Activated CD4-positive, alpha-beta memory T cell treated with anti-CD3 and anti-CD28 coated beads for 36 hours (primary cell): ENCODE data around the gene RCSD1. TPM values are rescaled to one million over a fixed set of nuclear protein-coding genes. Genes with fewer than 3 reads are reported as not detected.

Experiments
- CTCF ChIA-PET: fragments of 350-600 bp; sonication (Branson Sonifier 250); formaldehyde crosslinking; loops from one replicate; lab custom pipeline; 2021; ENCODE audit warnings: antibody characterized with exemption, inconsistent platforms; lab: Charles Lee
- POLR2A ChIA-PET: fragments of 350-600 bp; sonication (Branson Sonifier 250); formaldehyde crosslinking; loops from one replicate; lab custom pipeline; 2021; ENCODE audit warnings: antibody characterized with exemption; lab: Charles Lee
- DNase-seq: peaks from one replicate; pipeline ENCODE4 v3.0.0-alpha.2; 2020
- H3K27ac Mint-ChIP-seq: one replicate; pipeline ENCODE4 v1.8.0; 2021; ENCODE audit warnings: mixed read lengths
- H3K27me3 Mint-ChIP-seq: one replicate; pipeline ENCODE4 v1.8.0; 2021; ENCODE audit warnings: mixed read lengths
- H3K36me3 Mint-ChIP-seq: one replicate; pipeline ENCODE4 v1.8.0; 2021; ENCODE audit warnings: mixed read lengths
- H3K4me1 Mint-ChIP-seq: one replicate; pipeline ENCODE4 v1.8.0; 2021; ENCODE audit warnings: low read depth, mixed read lengths
- H3K4me3 Mint-ChIP-seq: one replicate; pipeline ENCODE4 v1.8.0; 2021; ENCODE audit warnings: mild to moderate bottlenecking, mixed read lengths
- H3K9me3 Mint-ChIP-seq: one replicate; pipeline ENCODE4 v1.8.0; 2021; ENCODE audit warnings: mixed read lengths
- intact Hi-C: fragments of 100-400 bp; cut with micrococcal nuclease; formaldehyde crosslinking; loops from one replicate; pipeline ENCODE4 v1.15.1; 2023
- total RNA-seq, 2 experiments: library from RNA; stranded (reverse); gene quantifications; one replicate each; pipeline ENCODE4 v1.2.3, GENCODE V29; 2021

Gene RCSD1
- total RNA-seq, 2 experiments from 2014 or later = 61.7 to 65.8 TPM

DNA sequence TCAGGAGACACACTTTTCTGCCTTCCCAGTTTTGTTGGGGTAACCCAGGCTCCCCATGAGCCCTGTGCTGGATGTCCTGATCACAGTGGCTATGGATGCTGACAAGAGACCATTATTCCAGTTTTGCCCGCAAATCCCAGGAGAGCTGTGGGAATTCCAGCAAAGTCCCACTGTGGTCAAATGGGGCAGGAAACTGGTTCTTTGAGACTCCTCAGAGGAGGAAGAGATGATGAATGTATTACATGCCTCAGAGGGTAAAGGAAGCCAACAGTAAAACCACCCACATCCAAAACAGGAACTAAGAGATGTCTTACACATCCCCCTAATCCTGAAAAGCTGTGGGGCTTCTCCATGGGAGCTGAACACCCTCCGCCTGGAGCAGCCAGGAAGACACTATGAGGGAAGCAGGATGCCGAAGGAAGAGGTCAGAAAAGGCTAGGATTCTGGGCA, 78.9 kb downstream of the RCSD1 start:
- peaks cover 15% of the 10 kb centered on the region for H3K36me3 Mint-ChIP-seq
- H3K27me3 Mint-ChIP-seq = no peaks in the 10 kb centered on the region
- H3K4me3 Mint-ChIP-seq = no peak overlapping the region
- CTCF ChIA-PET = interaction anchor here (1.3 to 5.1 kb wide), 2 partner anchors 21 to 108 kb away, joined by 4 to 17 read pairs; no protein-coding TSS in a partner anchor
- H3K27ac Mint-ChIP-seq = peak overlapping the region; percentile 16
- DNase-seq = no peak
- intact Hi-C loops = no loop called here
- no peaks in the 10 kb centered on the region for H3K9me3 Mint-ChIP-seq
- H3K4me1 Mint-ChIP-seq = peaks cover 38% of the 10 kb centered on the region
- POLR2A ChIA-PET = no interaction called here

DNA sequence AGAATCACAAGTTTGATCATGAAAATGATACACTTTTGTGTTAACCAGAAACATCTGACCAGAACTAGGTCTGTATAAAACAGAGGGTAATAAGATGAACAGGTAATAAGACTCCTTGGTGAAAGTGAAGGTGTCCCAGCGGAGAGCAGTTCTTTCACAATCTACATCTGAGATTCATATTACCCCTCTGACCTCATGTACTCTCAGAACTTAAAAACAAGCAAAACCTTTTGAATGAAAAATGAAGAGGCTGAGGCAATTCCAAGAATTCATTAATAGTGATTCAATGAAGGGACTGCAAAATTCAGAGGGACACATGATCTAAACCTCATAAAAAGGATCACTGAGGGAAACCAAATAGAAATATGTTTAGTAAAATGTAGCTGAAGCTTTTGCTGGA, 80.8 kb downstream of the RCSD1 start:
- no peak overlapping the region for H3K27ac Mint-ChIP-seq
- DNase-seq = no peak
- H3K4me3 Mint-ChIP-seq = no peak overlapping the region
- H3K4me1 Mint-ChIP-seq = peaks cover 43% of the 10 kb centered on the region
- peaks cover 7% of the 10 kb centered on the region for H3K27me3 Mint-ChIP-seq
- CTCF ChIA-PET = no interaction called here
- H3K36me3 Mint-ChIP-seq = peaks cover 11% of the 10 kb centered on the region
- H3K9me3 Mint-ChIP-seq = peaks cover 5% of the 10 kb centered on the region
- intact Hi-C loops = no loop called here
- POLR2A ChIA-PET = no interaction called here

GRCh38 chr1:167711797-167712196, 81.8 kb downstream of the RCSD1 start:
- H3K36me3 Mint-ChIP-seq = peaks cover 7% of the 10 kb centered on the region
- H3K4me1 Mint-ChIP-seq = peaks cover 38% of the 10 kb centered on the region
- no peak overlapping the region for H3K27ac Mint-ChIP-seq
- no peak for DNase-seq
- POLR2A ChIA-PET = interaction anchor here (0.7 kb wide), 1 partner anchor 14 kb away, joined by 3 read pairs; no protein-coding TSS in a partner anchor
- intact Hi-C loops = no loop called here
- CTCF ChIA-PET = interaction anchor here (1.5 kb wide), 1 partner anchor 24 kb away, joined by 3 read pairs; no protein-coding TSS in a partner anchor
- no peak overlapping the region for H3K4me3 Mint-ChIP-seq
- peaks cover 7% of the 10 kb centered on the region for H3K27me3 Mint-ChIP-seq
- H3K9me3 Mint-ChIP-seq = peaks cover 5% of the 10 kb centered on the region

DNA sequence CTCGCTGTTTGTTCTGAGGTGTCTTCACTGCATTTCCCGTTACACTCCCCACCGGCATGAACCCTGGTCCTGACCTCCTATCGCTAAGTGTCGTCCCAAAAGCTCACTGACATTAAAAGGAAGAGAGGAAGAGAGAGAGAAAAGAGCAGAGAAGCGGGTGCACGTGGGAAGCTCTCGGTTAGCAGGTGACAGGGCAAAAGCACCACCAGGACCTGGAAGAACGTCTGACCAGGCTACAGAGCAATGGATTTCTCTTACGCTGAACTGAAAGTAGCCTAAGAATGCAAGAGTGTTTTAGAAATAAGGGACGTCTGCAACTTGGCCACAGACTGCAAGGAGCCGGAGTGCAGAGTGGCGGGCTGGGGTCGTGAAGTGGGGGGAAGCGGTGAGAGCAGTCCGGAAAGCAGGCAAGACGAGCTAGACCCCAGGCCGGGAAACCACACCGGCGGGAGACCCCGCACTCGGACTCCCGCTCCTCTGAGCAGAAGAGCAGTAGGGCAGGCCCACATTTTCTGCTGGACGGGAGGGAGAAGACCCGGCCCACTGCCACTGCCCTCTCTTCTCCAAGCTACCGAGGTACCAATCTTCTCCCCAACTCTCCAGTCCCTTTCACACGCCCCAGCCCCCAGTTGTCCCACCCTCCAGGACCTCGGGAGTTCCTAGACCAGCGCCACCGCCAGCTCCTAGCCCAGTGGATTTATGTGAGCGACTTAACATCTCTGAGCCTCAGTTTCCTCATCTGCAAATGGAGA, 83.5 kb downstream of the RCSD1 start:
- peak; percentile 36 for DNase-seq
- intact Hi-C loops = loop anchor here (2.0 kb wide), 3 partner anchors 25 to 465 kb away; partner anchors contain the start of gene TIPRL
- Mint-ChIP-seq H3K4me3 (peak overlapping the region; percentile 80), H3K27me3 (peaks cover 7% of the 10 kb centered on the region), H3K4me1 (peaks cover 29% of the 10 kb centered on the region), H3K27ac (peak overlapping the region; percentile 93), H3K9me3 (peaks cover 5% of the 10 kb centered on the region), H3K36me3 (peaks cover 7% of the 10 kb centered on the region)
- CTCF ChIA-PET = interaction anchor here (0.8 to 3.6 kb wide), 8 partner anchors 9 to 369 kb away, joined by 3 to 17 read pairs (median 4); partner anchors contain the start of genes MPC2 and RCSD1
- POLR2A ChIA-PET = interaction anchor here (1.4 to 1.6 kb wide), 3 partner anchors 83 to 223 kb away, joined by 3 to 5 read pairs (median 5); partner anchors contain the start of gene DCAF6

- Mint-ChIP-seq H3K27ac (peak overlapping the region; percentile 93), H3K9me3 (peaks cover 5% of the 10 kb centered on the region), H3K4me3 (peak overlapping the region; percentile 80), H3K4me1 (peaks cover 26% of the 10 kb centered on the region), H3K36me3 (peaks cover 7% of the 10 kb centered on the region), H3K27me3 (peaks cover 7% of the 10 kb centered on the region)
- ChIA-PET CTCF (interaction anchor here (1.0 to 3.6 kb wide), 8 partner anchors 9 to 368 kb away, joined by 3 to 17 read pairs (median 6); partner anchors contain the start of genes MPC2 and RCSD1), POLR2A (interaction anchor here (1.2 to 1.6 kb wide), 4 partner anchors 57 to 222 kb away, joined by 3 to 5 read pairs (median 4); partner anchors contain the start of gene DCAF6)
- intact Hi-C loops = loop anchor here (2.0 kb wide), 3 partner anchors 25 to 465 kb away; partner anchors contain the start of gene TIPRL
- no peak for DNase-seq
These were observed 84.0 kb downstream of the RCSD1 start for GRCh38 chr1:167714098-167714438.

DNA sequence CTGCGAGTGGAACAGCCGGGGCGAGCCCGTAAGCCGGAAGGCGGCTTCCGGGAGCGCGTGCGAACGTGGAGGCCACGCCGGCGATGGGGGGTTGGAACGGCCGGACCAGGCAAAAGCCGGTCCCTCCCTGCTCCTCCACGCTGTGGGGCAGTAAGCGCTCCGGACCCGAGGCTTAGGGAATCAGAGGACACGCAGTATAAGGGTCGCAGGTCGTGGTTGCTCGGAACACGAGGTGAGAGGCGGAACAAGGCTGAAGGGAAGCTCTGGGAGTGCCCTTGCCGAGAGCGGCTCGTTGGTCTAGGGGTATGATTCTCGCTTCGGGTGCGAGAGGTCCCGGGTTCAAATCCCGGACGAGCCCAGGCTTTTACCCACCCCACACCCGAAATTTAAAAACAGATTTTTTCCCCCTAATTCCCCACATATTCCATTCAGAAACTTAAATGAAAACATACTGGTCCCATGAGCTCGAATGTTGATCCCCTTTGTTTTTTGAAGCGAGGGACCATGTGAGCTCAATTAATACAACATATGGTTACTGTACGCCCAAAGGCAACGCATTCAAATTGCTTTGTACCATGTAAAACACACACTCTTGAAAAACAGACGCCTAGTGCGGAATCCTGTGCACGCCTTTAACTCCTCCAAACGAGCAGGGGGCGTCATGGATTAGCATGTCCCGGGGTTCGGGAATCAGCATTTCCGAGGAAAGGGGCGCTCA, 84.6 kb downstream of the RCSD1 start:
- H3K27ac Mint-ChIP-seq = peak overlapping the region; percentile 93
- H3K4me1 Mint-ChIP-seq = peaks cover 30% of the 10 kb centered on the region
- CTCF ChIA-PET = interaction anchor here (0.6 to 3.6 kb wide), 18 partner anchors 7 to 368 kb away, joined by 3 to 17 read pairs (median 4); partner anchors contain the start of genes MPC2 and RCSD1
- peaks cover 7% of the 10 kb centered on the region for H3K36me3 Mint-ChIP-seq
- DNase-seq = peak; percentile 93
- POLR2A ChIA-PET = interaction anchor here (0.6 to 2.4 kb wide), 9 partner anchors 13 to 221 kb away, joined by 3 to 8 read pairs (median 4); partner anchors contain the start of gene DCAF6
- peak overlapping the region; percentile 80 for H3K4me3 Mint-ChIP-seq
- intact Hi-C loops = loop anchor here (1.0 to 5.0 kb wide), 9 partner anchors 26 to 494 kb away; partner anchors contain the start of genes DCAF6, POU2F1 and TIPRL
- H3K27me3 Mint-ChIP-seq = peaks cover 7% of the 10 kb centered on the region
- peaks cover 5% of the 10 kb centered on the region for H3K9me3 Mint-ChIP-seq

DNA sequence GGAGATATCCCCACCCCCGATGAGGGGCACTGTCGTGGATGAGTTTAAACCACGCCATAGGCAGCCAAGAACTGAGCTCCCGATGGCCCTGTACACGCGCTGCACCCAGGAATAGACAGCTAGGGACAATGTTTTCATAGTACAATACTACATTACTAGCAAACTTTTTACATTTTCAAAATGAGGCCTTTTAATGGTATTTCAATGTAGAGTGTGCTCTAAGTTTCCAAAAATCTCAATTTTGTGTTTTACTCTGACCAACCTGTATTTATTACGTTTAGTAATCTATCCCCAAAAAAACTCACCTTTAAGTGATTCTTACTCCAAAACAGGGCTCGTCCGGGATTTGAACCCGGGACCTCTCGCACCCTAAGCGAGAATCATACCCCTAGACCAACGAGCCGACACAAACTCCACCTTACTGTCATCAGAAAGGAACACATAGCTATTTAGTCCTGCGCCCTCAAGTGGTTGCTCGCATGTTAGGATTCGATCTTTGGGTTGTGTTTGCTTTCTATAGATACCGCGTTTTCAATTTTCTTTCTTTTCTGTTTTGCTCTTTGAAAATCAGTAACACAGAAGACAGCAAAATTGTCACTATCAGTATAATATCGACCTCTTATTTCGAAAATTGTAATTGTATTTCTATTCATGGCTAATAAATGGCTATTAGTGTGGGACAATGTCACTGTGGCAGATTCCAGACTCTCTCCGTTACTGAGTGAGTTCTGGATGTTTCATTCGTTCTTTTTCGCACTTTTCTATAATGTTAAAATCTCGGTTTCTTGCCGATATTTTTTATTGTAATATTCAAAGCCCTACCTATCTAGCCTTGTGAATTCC, 85.3 kb downstream of the RCSD1 start:
- CTCF ChIA-PET = interaction anchor here (0.6 to 3.6 kb wide), 20 partner anchors 8 to 660 kb away, joined by 3 to 17 read pairs (median 4); partner anchors contain the start of gene RCSD1
- peak; percentile 93 for DNase-seq
- H3K27ac Mint-ChIP-seq = peak overlapping the region; percentile 93
- H3K4me1 Mint-ChIP-seq = peaks cover 35% of the 10 kb centered on the region
- H3K27me3 Mint-ChIP-seq = peaks cover 7% of the 10 kb centered on the region
- H3K9me3 Mint-ChIP-seq = peaks cover 5% of the 10 kb centered on the region
- H3K4me3 Mint-ChIP-seq = peak overlapping the region; percentile 80
- intact Hi-C loops = loop anchor here (1.0 to 5.0 kb wide), 9 partner anchors 27 to 495 kb away; partner anchors contain the start of genes DCAF6, POU2F1 and TIPRL
- POLR2A ChIA-PET = interaction anchor here (0.6 to 2.4 kb wide), 10 partner anchors 13 to 221 kb away, joined by 3 to 8 read pairs (median 4); partner anchors contain the start of genes CREG1 and DCAF6
- peaks cover 7% of the 10 kb centered on the region for H3K36me3 Mint-ChIP-seq

DNA sequence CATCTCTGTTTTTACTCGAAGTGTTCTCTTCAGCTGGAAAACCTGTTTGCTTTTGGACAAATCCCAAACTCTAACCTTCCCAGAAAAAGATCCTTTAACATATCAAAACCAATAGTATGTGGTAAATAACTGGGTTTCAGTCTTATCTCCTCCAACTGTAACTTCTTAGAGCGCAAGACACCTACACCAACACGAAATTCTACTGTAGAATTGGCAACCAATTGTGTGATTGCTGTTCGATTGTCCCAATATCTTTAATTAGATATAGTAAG, 85.9 kb downstream of the RCSD1 start:
- DNase-seq = no peak
- Mint-ChIP-seq H3K36me3 (peaks cover 7% of the 10 kb centered on the region), H3K4me1 (peaks cover 34% of the 10 kb centered on the region), H3K27me3 (peaks cover 7% of the 10 kb centered on the region), H3K9me3 (peaks cover 5% of the 10 kb centered on the region), H3K27ac (peak overlapping the region; percentile 93), H3K4me3 (peak overlapping the region; percentile 80)
- POLR2A ChIA-PET = interaction anchor here (0.7 to 2.4 kb wide), 5 partner anchors 84 to 162 kb away, joined by 3 to 8 read pairs (median 3); partner anchors contain the start of gene CREG1
- intact Hi-C loops = loop anchor here (1.0 to 5.0 kb wide), 9 partner anchors 27 to 496 kb away; partner anchors contain the start of genes DCAF6, POU2F1 and TIPRL
- CTCF ChIA-PET = interaction anchor here (0.7 to 3.6 kb wide), 13 partner anchors 8 to 661 kb away, joined by 3 to 17 read pairs (median 5); partner anchors contain the start of gene RCSD1

DNA sequence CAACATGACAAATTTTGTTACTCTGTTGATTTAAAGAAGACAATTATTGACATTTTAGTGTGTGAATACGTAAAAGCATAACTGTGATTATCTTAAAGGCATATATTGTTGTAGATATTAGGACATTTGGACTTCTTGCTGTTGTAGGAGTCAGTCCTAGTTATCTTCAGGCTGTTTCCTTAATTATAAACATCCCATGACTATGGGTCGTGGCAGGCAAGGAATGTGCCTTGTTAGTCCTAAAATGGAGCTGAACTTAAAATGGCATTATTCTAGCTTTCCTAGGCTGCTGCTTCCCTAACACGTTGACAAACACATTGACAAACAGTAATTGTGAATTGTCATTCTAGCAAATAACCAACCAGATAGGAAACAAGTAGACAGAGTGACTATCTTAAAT, 87.3 kb downstream of the RCSD1 start:
- H3K4me1 Mint-ChIP-seq = peaks cover 39% of the 10 kb centered on the region
- no peak for DNase-seq
- H3K4me3 Mint-ChIP-seq = peak overlapping the region; percentile 80
- POLR2A ChIA-PET = interaction anchor here (0.9 to 1.2 kb wide), 3 partner anchors 44 to 220 kb away, joined by 3 read pairs; no protein-coding TSS in a partner anchor
- peaks cover 7% of the 10 kb centered on the region for H3K36me3 Mint-ChIP-seq
- CTCF ChIA-PET = interaction anchor here (0.8 to 1.5 kb wide), 3 partner anchors 29 to 365 kb away, joined by 3 to 6 read pairs (median 4); no protein-coding TSS in a partner anchor
- peaks cover 7% of the 10 kb centered on the region for H3K27me3 Mint-ChIP-seq
- intact Hi-C loops = loop anchor here (5.0 kb wide), 1 partner anchor 365 kb away; no protein-coding TSS in a partner anchor
- H3K27ac Mint-ChIP-seq = peak overlapping the region; percentile 77
- peaks cover 5% of the 10 kb centered on the region for H3K9me3 Mint-ChIP-seq

DNA sequence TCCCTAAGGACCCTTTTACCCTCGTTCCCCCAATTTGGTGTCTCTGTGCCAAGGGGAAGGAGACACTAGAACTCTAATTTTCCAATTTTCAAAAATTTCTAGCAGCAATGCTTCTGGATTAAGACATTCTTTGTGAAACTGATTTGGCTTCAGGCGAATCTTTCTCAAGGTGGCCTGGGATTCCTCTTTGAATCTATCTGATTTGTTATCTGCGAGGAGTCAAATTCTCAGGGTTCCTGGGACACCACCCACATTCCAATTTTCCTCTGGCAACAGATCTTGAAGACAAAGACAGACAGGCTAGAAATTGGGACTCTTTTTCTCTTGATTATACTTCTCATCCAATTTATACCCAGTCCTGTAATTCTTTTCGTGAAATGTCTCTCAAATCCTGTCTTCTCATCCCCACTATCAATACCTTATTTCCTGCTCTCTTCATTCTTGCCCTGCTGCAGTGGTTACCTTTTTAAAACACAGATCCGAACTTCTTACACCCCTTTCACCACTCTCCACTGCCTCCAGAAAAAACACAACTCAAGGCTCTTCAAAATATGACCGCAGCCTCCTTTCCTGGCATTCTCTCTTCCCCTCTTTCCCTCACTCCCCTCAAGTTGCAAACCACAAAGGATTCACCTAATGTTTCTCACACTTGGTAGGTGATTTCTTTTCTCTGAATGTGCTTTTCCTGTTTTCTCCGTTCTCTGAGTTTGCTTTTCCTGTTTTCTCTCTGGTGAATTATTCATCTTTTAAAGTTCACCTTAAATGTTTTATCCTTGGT, 89.1 kb downstream of the RCSD1 start:
- H3K36me3 Mint-ChIP-seq = peaks cover 7% of the 10 kb centered on the region
- peak overlapping the region; percentile 0 for H3K27ac Mint-ChIP-seq
- ChIA-PET CTCF (no interaction called here), POLR2A (no interaction called here)
- DNase-seq = no peak
- H3K9me3 Mint-ChIP-seq = peaks cover 5% of the 10 kb centered on the region
- H3K4me1 Mint-ChIP-seq = peaks cover 47% of the 10 kb centered on the region
- peaks cover 7% of the 10 kb centered on the region for H3K27me3 Mint-ChIP-seq
- H3K4me3 Mint-ChIP-seq = no peak overlapping the region
- intact Hi-C loops = loop anchor here (5.0 kb wide), 1 partner anchor 363 kb away; no protein-coding TSS in a partner anchor
